ENCODE measurements around the gene MDFI. TPM values are rescaled to one million over a fixed set of nuclear protein-coding genes. Genes with fewer than 3 reads are reported as not detected.

The MDFI gene
- total RNA-seq, 4 donors from 2014 or later: 0.26 to 1.1 TPM; not detected in 2

GRCh38 chr6:41692730-41693129 lies 54.5 kb downstream of the MDFI start:
- Histone ChIP-seq H3K4me1 (peaks cover 58% of the 10 kb centered on the region in 2 donors), H3K4me3 (no peak overlapping the region), H3K9me3 (no peaks in the 10 kb centered on the region), H3K36me3 (peaks cover 0 to 27% of the 10 kb centered on the region in 2 donors), H3K27ac (no peak overlapping the region), H3K27me3 (no peaks in the 10 kb centered on the region)
- ATAC-seq (no peak), DNase-seq (peak in 1 of 2 donors; percentile 7)
- TF ChIP-seq, protein P1, sequence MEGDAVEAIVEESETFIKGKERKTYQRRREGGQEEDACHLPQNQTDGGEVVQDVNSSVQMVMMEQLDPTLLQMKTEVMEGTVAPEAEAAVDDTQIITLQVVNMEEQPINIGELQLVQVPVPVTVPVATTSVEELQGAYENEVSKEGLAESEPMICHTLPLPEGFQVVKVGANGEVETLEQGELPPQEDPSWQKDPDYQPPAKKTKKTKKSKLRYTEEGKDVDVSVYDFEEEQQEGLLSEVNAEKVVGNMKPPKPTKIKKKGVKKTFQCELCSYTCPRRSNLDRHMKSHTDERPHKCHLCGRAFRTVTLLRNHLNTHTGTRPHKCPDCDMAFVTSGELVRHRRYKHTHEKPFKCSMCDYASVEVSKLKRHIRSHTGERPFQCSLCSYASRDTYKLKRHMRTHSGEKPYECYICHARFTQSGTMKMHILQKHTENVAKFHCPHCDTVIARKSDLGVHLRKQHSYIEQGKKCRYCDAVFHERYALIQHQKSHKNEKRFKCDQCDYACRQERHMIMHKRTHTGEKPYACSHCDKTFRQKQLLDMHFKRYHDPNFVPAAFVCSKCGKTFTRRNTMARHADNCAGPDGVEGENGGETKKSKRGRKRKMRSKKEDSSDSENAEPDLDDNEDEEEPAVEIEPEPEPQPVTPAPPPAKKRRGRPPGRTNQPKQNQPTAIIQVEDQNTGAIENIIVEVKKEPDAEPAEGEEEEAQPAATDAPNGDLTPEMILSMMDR (IDR thresholded peaks at IDR 0.05 in 4 of 5, conservative IDR thresholded peaks at IDR 0.05 in 1 of 5): no peak
- no peak for TF ChIP-seq POLR2A (IDR thresholded peaks at IDR 0.05)
- intact Hi-C loops (cut with DNase I; ENCODE audit: low total_unique reads): no loop called here
- in situ Hi-C loops (cut with MboI; ENCODE audit: low sequenced_read_pairs in 4 of 4): no loop called here

GRCh38 chr6:41693281-41694240 lies 55.3 kb downstream of the MDFI start:
- TF ChIP-seq, protein P1 (IDR thresholded peaks at IDR 0.05 in 4 of 5, conservative IDR thresholded peaks at IDR 0.05 in 1 of 5): no peak
- TF ChIP-seq POLR2A (IDR thresholded peaks at IDR 0.05): no peak
- Histone ChIP-seq H3K4me3 (no peak overlapping the region), H3K4me1 (peaks cover 59 to 62% of the 10 kb centered on the region in 2 donors), H3K27ac (peak overlapping the region in 1 of 4 donors; percentile 2), H3K27me3 (no peaks in the 10 kb centered on the region), H3K9me3 (no peaks in the 10 kb centered on the region), H3K36me3 (peaks cover 0 to 19% of the 10 kb centered on the region in 2 donors)
- in situ Hi-C loops (cut with MboI; ENCODE audit: low sequenced_read_pairs in 4 of 4) (no loop called here), intact Hi-C loops (cut with DNase I; ENCODE audit: low total_unique reads) (no loop called here)
- DNase-seq: no peak
- ATAC-seq: no peak

GRCh38 chr6:41694815-41695526 lies 56.7 kb downstream of the MDFI start:
- intact Hi-C loops (cut with DNase I; ENCODE audit: low total_unique reads) (no loop called here), in situ Hi-C loops (cut with MboI; ENCODE audit: low sequenced_read_pairs in 4 of 4) (no loop called here)
- Histone ChIP-seq H3K9me3 (no peaks in the 10 kb centered on the region), H3K4me3 (no peak overlapping the region), H3K27ac (peak overlapping the region in 2 of 4 donors; percentile 20 to 47), H3K36me3 (peaks cover 0 to 11% of the 10 kb centered on the region in 2 donors), H3K27me3 (no peaks in the 10 kb centered on the region), H3K4me1 (peaks cover 47 to 64% of the 10 kb centered on the region in 2 donors)
- TF ChIP-seq POLR2A (IDR thresholded peaks at IDR 0.05): no peak
- TF ChIP-seq, protein P1 (IDR thresholded peaks at IDR 0.05 in 4 of 5, conservative IDR thresholded peaks at IDR 0.05 in 1 of 5): no peak
- ATAC-seq: no peak
- DNase-seq: no peak

DNA sequence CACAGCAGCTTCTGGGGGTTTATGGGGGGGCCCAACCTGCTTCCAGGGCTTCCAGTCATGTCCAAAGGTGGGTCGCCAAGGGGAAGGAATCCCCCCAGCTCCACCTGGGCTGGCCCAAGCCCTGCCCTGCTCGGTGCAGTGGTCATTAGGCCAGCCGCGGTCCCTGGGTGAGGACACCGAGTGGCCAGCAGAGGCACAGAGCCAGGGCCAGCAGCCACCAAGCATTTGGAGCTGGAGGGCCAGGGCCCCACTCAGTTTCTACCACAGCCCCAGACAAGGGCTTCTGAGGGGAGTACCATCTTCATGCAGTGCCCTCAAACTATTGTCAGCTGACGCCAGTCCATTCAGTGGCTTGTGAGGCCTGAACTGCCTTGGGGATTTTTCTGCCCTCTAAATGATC lies 57.6 kb downstream of the MDFI start:
- intact Hi-C loops (cut with DNase I; ENCODE audit: low total_unique reads): no loop called here
- DNase-seq (no peak), ATAC-seq (no peak)
- Histone ChIP-seq H3K4me1 (peaks cover 43 to 64% of the 10 kb centered on the region in 2 donors), H3K4me3 (no peak overlapping the region), H3K27ac (no peak overlapping the region), H3K36me3 (peaks cover 0 to 3% of the 10 kb centered on the region in 2 donors), H3K27me3 (no peaks in the 10 kb centered on the region), H3K9me3 (no peaks in the 10 kb centered on the region)
- TF ChIP-seq POLR2A (IDR thresholded peaks at IDR 0.05): no peak
- TF ChIP-seq, protein P1 (IDR thresholded peaks at IDR 0.05 in 4 of 5, conservative IDR thresholded peaks at IDR 0.05 in 1 of 5): no peak
- in situ Hi-C loops (cut with MboI; ENCODE audit: low sequenced_read_pairs in 4 of 4): no loop called here
